Astrocyte (in vitro differentiated cells and primary cell): Measurements from ENCODE around the gene DHX38.
"Not testable (repeated sequence)": the region's sequence is repeated elsewhere in the genome, so short reads cannot be mapped to it uniquely, and the experiment has no call there.

ENCODE experiments used
- CTCF ChIP-seq: IDR thresholded peaks from 2 replicates; pipeline ENCODE4 v1.5.1; 2011; ENCODE audit warnings: low read depth, mild to moderate bottlenecking, inconsistent platforms, low read length, moderate library complexity; ENCODE audit not compliant: insufficient read depth
- EZH2 ChIP-seq: IDR thresholded peaks from 2 replicates; pipeline ENCODE4 v1.6.1; 2012; ENCODE audit warnings: mild to moderate bottlenecking, low read length, inconsistent platforms; ENCODE audit not compliant: insufficient read depth

GRCh38 chr16:72054254-72054847 lies 39.3 kb upstream of the DHX38 start, which contains the start of gene HP:
- TF ChIP-seq CTCF, EZH2: not testable (repeated sequence)
